22Rv1 (cell line): Measurements from ENCODE around the gene ZSCAN26.

ENCODE experiments used
- H3K27ac ChIP-seq: fragments of 450-650 bp; 2 replicates; pipeline ENCODE4 v1.5.1; 2017
- ZFX ChIP-seq: fragments of 450-650 bp; IDR thresholded peaks from 2 replicates; pipeline ENCODE4 v1.6.1; 2017; ENCODE audit warnings: antibody characterized with exemption, borderline replicate concordance
- TF ChIP-seq, protein P1 (sequence below): fragments of 450-650 bp; IDR thresholded peaks from 2 replicates; pipeline ENCODE4 v1.5.1; 2017; ENCODE audit warnings: mild to moderate bottlenecking

Gene ZSCAN26

DNA sequence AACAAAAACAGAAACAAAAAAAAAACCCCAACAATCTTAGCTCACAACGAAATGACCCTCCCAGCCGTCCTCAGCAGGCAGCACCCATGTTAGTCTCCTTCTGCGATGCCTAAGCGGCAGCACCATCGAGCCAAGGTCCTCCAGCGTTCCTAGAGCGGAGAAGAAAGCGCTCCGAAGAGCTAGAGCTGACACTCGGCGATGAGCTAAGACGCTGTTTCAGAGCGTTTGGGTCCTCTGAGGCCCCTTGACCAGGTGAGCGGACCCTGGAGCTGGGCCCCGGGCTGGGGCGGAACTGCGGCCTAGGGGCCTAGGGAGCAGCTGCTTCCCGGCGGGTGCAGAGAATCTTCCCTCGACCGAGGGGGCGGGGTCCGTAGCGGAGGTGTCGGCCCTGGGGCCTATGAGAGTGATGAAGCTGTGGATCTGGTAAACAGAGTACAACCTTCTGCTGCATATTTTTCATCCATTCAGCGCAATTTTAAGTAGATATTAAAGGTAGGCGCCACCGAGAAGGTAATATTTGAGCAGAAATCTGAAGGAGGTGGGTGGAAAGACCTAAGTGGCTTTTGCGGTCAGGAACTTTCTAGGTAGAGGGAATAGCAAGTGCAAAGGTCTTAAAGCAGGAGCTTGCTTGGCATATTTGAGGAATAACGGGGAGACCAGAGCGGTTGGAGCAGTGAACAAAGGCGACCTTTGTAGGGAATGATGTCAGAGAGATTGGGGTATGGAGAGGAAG is at the start of gene ZSCAN26:
Gene ZSCAN26, plus strand, starts transcription at position 182 of the 733 bp plus-strand sequence. CDS start 4,777 bp downstream, outside the sequence.
- peak within 1 kb of the TSS; percentile 70 for H3K27ac ChIP-seq
- TF ChIP-seq, protein P1, sequence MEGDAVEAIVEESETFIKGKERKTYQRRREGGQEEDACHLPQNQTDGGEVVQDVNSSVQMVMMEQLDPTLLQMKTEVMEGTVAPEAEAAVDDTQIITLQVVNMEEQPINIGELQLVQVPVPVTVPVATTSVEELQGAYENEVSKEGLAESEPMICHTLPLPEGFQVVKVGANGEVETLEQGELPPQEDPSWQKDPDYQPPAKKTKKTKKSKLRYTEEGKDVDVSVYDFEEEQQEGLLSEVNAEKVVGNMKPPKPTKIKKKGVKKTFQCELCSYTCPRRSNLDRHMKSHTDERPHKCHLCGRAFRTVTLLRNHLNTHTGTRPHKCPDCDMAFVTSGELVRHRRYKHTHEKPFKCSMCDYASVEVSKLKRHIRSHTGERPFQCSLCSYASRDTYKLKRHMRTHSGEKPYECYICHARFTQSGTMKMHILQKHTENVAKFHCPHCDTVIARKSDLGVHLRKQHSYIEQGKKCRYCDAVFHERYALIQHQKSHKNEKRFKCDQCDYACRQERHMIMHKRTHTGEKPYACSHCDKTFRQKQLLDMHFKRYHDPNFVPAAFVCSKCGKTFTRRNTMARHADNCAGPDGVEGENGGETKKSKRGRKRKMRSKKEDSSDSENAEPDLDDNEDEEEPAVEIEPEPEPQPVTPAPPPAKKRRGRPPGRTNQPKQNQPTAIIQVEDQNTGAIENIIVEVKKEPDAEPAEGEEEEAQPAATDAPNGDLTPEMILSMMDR = no peak
- TF ChIP-seq ZFX = no peak

DNA sequence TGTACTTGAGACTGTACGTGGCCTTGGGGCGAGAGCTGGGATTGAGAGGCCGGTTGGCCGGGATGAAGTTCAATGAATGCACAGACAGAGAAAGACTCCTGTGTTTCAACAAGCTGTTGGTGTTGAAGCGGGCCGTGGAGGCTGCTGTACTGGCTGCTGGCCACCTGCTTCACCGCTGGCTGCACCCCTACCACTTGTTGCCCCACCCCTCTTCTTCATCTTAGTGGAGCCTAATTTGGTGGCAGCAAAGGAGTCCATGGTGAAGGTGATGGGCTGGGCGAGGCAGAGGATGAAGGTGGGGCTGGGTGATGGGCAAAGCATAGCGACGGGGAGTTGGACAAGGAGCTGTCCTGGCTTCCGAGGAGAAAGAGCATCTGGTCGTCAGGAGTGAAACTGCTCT is 49.1 kb upstream of the ZSCAN26 start:
- TF ChIP-seq ZFX = no peak
- TF ChIP-seq, protein P1 = no peak
- H3K27ac ChIP-seq = no peak overlapping the region

DNA sequence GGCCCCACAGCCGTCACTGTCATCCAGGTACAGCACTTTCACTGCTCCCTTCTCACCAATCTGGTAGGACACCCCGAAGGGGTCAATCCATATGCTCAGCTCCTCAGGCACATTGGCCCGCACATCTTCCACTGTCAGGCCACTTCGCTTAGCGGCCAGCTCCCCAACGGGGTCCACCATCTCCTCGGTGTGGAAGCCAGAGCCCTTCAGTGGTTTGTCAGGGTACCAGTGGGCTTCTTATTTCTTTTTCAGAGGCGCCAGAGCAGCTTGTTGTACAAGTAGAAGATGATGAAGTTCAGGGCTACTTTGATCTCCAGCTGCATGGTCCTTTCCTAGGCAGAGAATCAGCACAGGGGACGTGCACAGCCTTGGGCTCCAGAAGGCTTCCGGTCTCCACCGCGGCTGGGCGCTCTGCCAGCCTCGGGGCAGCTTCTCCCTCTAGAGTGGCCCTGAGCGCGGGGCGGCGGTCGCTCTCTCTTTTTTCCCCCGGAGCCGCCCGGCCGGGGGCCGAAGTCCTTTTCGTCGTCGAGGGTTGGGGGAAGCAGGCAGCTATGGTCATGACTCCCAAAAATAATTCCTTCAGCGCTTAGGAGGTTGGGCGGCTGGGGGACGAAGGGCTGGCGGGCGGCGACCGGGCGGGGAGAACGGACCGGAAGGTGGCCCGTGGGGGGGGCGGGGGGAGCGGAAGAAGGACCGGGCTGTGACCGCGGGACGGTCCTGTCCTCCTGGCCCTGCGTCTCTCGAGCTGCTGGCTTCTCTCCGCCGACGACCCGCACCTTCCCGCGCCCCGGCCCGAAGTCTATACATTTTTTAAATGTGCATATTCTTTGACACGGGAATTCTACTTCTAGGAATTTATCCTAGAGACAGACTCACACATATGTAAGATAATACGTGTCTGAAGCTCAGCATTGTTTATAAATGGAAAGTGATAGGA is 48.4 kb upstream of the ZSCAN26 start:
- peak overlapping the region; percentile 33; the same call in 1 of the 2 replicates for H3K27ac ChIP-seq
- no peak for TF ChIP-seq ZFX
- TF ChIP-seq, protein P1 = no peak

DNA sequence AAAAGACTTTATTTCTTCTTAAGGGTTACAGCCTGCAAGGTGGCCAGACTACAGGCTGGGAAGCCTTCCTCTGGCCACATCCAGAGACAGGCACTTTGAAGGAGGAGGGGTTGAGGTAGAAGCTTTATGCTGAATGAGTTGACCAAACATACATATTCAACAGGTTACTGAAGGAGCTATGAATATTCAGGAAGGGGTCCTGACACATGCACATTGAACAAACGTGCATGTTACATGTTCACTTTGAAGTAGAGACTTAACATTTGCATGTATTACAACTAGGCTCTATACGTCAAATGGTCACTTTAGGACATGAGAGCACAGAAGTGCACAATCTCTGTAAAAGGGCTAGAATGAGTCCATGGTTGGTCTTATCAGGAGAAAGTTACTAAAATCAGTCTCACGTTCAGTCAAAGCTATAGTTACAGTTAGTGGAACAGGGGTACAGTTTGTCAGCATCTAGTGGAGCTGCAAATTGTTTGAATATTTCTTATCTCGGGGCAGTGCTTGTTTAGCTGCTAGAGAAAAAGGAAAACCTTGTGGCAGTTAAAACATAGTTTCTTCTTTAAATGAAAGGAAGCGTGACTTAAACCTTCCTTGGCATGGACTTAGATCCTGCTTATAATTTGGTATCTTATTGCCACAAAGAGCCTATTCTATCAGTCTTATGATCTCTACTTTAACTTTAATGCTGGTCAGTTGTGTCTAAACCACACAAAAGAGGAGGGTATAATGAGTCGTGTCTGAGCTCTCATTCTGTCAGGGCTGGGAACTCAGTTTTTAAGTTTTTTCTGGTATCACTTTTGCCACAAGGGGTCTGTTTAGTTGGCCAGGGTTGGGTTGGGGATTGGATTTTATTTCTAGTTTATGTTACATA is 46.4 kb upstream of the ZSCAN26 start:
- TF ChIP-seq ZFX = no peak
- TF ChIP-seq, protein P1 = no peak
- no peak overlapping the region for H3K27ac ChIP-seq

DNA sequence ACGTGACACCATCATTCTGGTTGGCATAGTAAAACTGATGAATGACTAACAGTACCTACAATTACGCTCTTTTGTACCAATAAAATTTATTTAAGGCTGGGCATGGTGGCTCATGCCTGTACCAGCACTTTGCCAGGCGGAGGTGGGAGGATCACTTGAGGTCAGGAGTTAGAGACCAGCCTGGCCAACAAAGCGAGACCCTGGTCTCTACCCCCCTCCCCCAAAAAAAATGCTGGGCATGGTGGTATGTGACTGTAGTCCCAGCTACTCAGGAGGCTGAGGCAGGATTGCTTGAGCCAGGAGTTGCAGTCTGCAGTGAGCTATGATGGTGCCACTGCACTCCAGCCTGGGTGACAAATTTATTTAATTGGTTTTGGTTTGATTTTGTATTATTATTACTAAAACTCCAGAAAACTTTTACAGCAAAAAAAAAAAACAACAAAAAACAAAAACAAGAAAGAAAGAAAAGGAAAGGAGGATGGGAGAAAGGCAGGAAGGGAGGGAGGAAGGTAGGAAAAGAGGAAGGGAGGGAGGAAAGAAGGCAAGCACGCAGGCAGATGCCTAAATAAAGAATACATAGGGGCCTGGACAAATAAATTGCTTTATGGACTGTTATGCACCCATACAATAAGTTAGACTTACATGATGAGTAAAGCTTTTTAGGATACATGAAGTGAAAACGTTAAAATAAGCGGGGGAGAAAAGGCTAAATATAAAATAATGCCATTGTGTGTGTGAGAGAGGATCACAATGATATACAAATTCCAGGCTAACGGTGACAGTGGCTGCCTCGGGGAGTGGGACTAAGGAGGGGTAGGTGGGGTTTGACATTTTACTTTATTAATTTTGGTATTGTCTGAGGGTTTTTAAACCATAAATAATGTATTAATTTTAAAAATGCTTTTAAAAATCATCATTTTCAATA is 42.5 kb upstream of the ZSCAN26 start:
- no peak for TF ChIP-seq ZFX
- H3K27ac ChIP-seq = peak overlapping the region; percentile 60

DNA sequence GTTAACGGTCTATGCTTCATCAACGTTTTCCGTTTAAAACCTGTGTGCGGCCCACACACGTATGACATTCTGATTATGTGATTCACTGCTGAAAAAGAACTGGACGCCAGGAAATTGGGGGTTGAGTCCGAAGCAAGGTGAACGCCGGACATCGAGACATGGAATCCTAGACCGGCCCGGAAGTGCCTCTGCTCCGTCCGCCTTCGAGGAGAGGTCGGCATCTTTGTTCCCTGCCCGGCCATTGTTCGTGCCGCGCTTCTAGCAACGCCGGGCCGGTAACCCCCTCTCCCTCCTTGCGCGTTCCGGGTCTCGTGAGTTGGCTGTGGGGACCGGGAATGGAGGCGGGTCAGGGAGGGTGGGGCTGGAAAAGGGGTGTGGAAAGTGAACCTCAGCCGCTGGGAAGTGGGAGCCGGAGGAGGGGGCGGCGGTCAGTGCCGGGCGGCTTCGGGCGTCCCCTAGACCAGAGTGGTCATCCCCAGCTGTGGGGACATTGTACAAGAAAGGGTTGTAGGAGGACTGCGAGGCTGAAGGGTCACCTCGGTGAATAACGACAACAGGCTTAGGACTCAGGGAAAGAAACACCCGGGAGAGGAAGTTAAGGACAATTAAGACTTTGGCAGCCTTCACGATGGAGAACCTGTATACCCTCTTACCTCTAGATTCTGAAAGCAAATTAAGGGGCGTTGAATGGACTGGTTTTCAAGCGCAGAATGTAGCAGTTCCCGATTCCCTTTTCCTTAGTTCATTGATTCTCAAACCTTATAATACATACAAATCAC is 41.7 kb upstream of the ZSCAN26 start, which contains the start of gene ZSCAN9:
Gene ZSCAN9, plus strand, starts transcription at position 220 of the 779 bp plus-strand sequence. CDS start 1,810 bp downstream, outside the sequence.
- TF ChIP-seq, protein P1 = no peak
- TF ChIP-seq ZFX = no peak

More for the DNA sequence above, 41.7 kb upstream of the ZSCAN26 start, which contains the start of gene ZSCAN9:
- peak within 1 kb of the TSS; percentile 60 for H3K27ac ChIP-seq
